Stimulated activated CD4-positive, alpha-beta T cell treated with anti-CD3 and anti-CD28 coated beads, TNF-alpha, amount 100 ng/mL, for 24 hours (primary cell): ENCODE data around the gene UBFD1.
"Not testable (repeated sequence)": the region's sequence is repeated elsewhere in the genome, so short reads cannot be mapped to it uniquely, and the experiment has no call there.

Experiments
- DNase-seq, 3 experiments: peaks; one replicate each; pipeline ENCODE4 v3.0.0-alpha.2; 2020; ENCODE audit warnings: low read depth in 3 of 3

UBFD1 gene

GRCh38 chr16:23608194-23608593 is 50.7 kb downstream of the UBFD1 start:
- DNase-seq = no peak

GRCh38 chr16:23609929-23610328 is 52.4 kb downstream of the UBFD1 start:
- DNase-seq = no peak

GRCh38 chr16:23610905-23611304 is 53.4 kb downstream of the UBFD1 start:
- not testable (repeated sequence) for DNase-seq

- DNase-seq = no peak
Observed at GRCh38 chr16:23611936-23612335, 54.4 kb downstream of the UBFD1 start.

GRCh38 chr16:23615805-23616204 is 58.3 kb downstream of the UBFD1 start:
- DNase-seq = no peak
